Sciatic nerve (tissue), 2 donors: ENCODE data around the gene ZNF79. TPM values are rescaled to one million over a fixed set of nuclear protein-coding genes. Genes with fewer than 3 reads are reported as not detected.

Source experiments
- ATAC-seq: fragments of 200-7000 bp; cut with Tn5 transposase; one replicate; pipeline ENCODE4 v1.9.1; 2020; ENCODE audit warnings: mild to moderate bottlenecking, moderate library complexity
- DNase-seq: peaks from one replicate; pipeline ENCODE4 v3.0.0-alpha.2; 2020; ENCODE audit warnings: low spot score
- intact Hi-C: fragments of 100-400 bp; cut with DNase I; formaldehyde crosslinking; loops from one replicate; pipeline ENCODE4 v1.14.2; 2022
- total RNA-seq: library from RNA; stranded (reverse); fragmentation: NEBNext Ultra II Directional; extraction: Animal tissue kit (Norgen Biotek cat#: 25700); gene quantifications from one replicate; pipeline ENCODE4 v1.2.1, GENCODE V29; 2021
- donor health status: DM: no; HTN: no; CAD: no.
- donor health status: DM: no; HTN: no; CAD: no.

The ZNF79 gene
- total RNA-seq, 1 donor from 2014 or later, result 12.8 TPM

GRCh38 chr9:127421057-127421456 is 3.1 kb upstream of the ZNF79 start:
- DNase-seq (no peak), ATAC-seq (no peak)
- intact Hi-C loops, result no loop called here

GRCh38 chr9:127422133-127422782 is 1.9 kb upstream of the ZNF79 start:
- intact Hi-C loops, result no loop called here
- no peak for DNase-seq
- no peak for ATAC-seq

- ATAC-seq, result no peak
- no peak for DNase-seq
- intact Hi-C loops, result no loop called here
Measured at GRCh38 chr9:127422787-127423186, 1.4 kb upstream of the ZNF79 start.

- DNase-seq (no peak), ATAC-seq (peak; percentile 15)
- intact Hi-C loops, result no loop called here
Measured at GRCh38 chr9:127423476-127423933, 677 bp upstream of the ZNF79 start.

GRCh38 chr9:127424676-127424999 is 456 bp downstream of the ZNF79 start:
- intact Hi-C loops, result no loop called here
- ATAC-seq (no peak), DNase-seq (no peak)

- ATAC-seq, result no peak
- intact Hi-C loops, result no loop called here
- no peak for DNase-seq
Measured at GRCh38 chr9:127426756-127427155, 2.6 kb downstream of the ZNF79 start.

GRCh38 chr9:127428348-127428747 is 4.2 kb downstream of the ZNF79 start:
- intact Hi-C loops, result no loop called here
- no peak for DNase-seq
- no peak for ATAC-seq

GRCh38 chr9:127430415-127430814 is 6.2 kb downstream of the ZNF79 start:
- ATAC-seq (no peak), DNase-seq (no peak)
- intact Hi-C loops, result no loop called here

GRCh38 chr9:127437497-127438264 is 13.5 kb downstream of the ZNF79 start:
- DNase-seq, result no peak
- ATAC-seq, result no peak
- intact Hi-C loops, result no loop called here

GRCh38 chr9:127438394-127438793 is 14.2 kb downstream of the ZNF79 start:
- intact Hi-C loops, result no loop called here
- DNase-seq (no peak), ATAC-seq (no peak)

- DNase-seq, result no peak
- no peak for ATAC-seq
- intact Hi-C loops, result no loop called here
Measured at GRCh38 chr9:127444283-127444920, 20.2 kb downstream of the ZNF79 start.

GRCh38 chr9:127444921-127445850 is 21.0 kb downstream of the ZNF79 start:
- intact Hi-C loops, result no loop called here
- no peak for DNase-seq
- no peak for ATAC-seq

- DNase-seq, result no peak
- intact Hi-C loops, result no loop called here
- no peak for ATAC-seq
Measured at GRCh38 chr9:127445851-127446712, 21.9 kb downstream of the ZNF79 start.

GRCh38 chr9:127446713-127447415 is 22.7 kb downstream of the ZNF79 start:
- no peak for DNase-seq

GRCh38 chr9:127447416-127448111 is 23.4 kb downstream of the ZNF79 start:
- no peak for ATAC-seq
- intact Hi-C loops, result no loop called here

More at GRCh38 chr9:127446713-127447415, 22.7 kb downstream of the ZNF79 start:
- no peak for ATAC-seq
- intact Hi-C loops, result no loop called here

GRCh38 chr9:127448112-127448805 is 24.1 kb downstream of the ZNF79 start:
- intact Hi-C loops, result no loop called here
- ATAC-seq (no peak), DNase-seq (no peak)

More at GRCh38 chr9:127447416-127448111, 23.4 kb downstream of the ZNF79 start:
- no peak for DNase-seq
